ENCODE results near the gene LY6G5B.
"Not testable (repeated sequence)": the region's sequence is repeated elsewhere in the genome, so short reads cannot be mapped to it uniquely, and the experiment has no call there.

Gene LY6G5B

GRCh38 chr6:31707701-31708100, 37.9 kb downstream of the LY6G5B start:
- H3K4me3 ChIP-seq (ENCODE audit: low read length), result no peak overlapping the region
- no peaks in the 10 kb centered on the region for H3K4me1 ChIP-seq (ENCODE audit: control insufficient read depth, insufficient read depth, low read length)
- H3K36me3 ChIP-seq (ENCODE audit: control insufficient read depth, insufficient read depth, low read length), result no peaks in the 10 kb centered on the region
- WGBS (ENCODE audit: insufficient coverage, insufficient read length), result no CpG with 5 or more reads among the region's 10 CpGs
- no peaks in the 10 kb centered on the region for H3K27me3 ChIP-seq (ENCODE audit: control insufficient read depth, insufficient read depth, low read length)
- DNase-seq (ENCODE audit: low read depth, low spot score), result no peak
- no peaks in the 10 kb centered on the region for H3K9me3 ChIP-seq (ENCODE audit: control insufficient read depth, insufficient read depth, low read length)
- H3K27ac ChIP-seq (ENCODE audit: low read length), result no peak overlapping the region

- DNase-seq (ENCODE audit: low read depth, low spot score), result no peak
- Histone ChIP-seq H3K9me3 (ENCODE audit: control insufficient read depth, insufficient read depth, low read length) (no peaks in the 10 kb centered on the region), H3K36me3 (ENCODE audit: control insufficient read depth, insufficient read depth, low read length) (no peaks in the 10 kb centered on the region), H3K27ac (ENCODE audit: low read length) (no peak overlapping the region), H3K27me3 (ENCODE audit: control insufficient read depth, insufficient read depth, low read length) (no peaks in the 10 kb centered on the region), H3K4me1 (ENCODE audit: control insufficient read depth, insufficient read depth, low read length) (no peaks in the 10 kb centered on the region), H3K4me3 (ENCODE audit: low read length) (no peak overlapping the region)
- no CpG with 5 or more reads among the region's 3 CpGs for WGBS (ENCODE audit: insufficient coverage, insufficient read length)
These were observed 38.4 kb downstream of the LY6G5B start for GRCh38 chr6:31708224-31708623.

- WGBS (ENCODE audit: insufficient coverage, insufficient read length), result no CpG with 5 or more reads among the region's 11 CpGs
- not testable (repeated sequence) for H3K9me3 ChIP-seq (ENCODE audit: control insufficient read depth, insufficient read depth, low read length); H3K36me3 ChIP-seq (ENCODE audit: control insufficient read depth, insufficient read depth, low read length)
These were observed 39.4 kb downstream of the LY6G5B start for GRCh38 chr6:31709157-31709556.

GRCh38 chr6:31710523-31711219, 40.9 kb downstream of the LY6G5B start:
- H3K4me3 ChIP-seq (ENCODE audit: low read length), result no peak overlapping the region
- no peaks in the 10 kb centered on the region for H3K9me3 ChIP-seq (ENCODE audit: control insufficient read depth, insufficient read depth, low read length)
- WGBS (ENCODE audit: insufficient coverage, insufficient read length), result no CpG with 5 or more reads among the region's 5 CpGs
- no peaks in the 10 kb centered on the region for H3K27me3 ChIP-seq (ENCODE audit: control insufficient read depth, insufficient read depth, low read length)
- no peak overlapping the region for H3K27ac ChIP-seq (ENCODE audit: low read length)
- DNase-seq (ENCODE audit: low read depth, low spot score), result no peak
- H3K4me1 ChIP-seq (ENCODE audit: control insufficient read depth, insufficient read depth, low read length), result peaks cover 6% of the 10 kb centered on the region
- H3K36me3 ChIP-seq (ENCODE audit: control insufficient read depth, insufficient read depth, low read length), result no peaks in the 10 kb centered on the region

More at GRCh38 chr6:31709157-31709556, 39.4 kb downstream of the LY6G5B start:
- H3K27ac ChIP-seq (ENCODE audit: low read length); H3K4me1 ChIP-seq (ENCODE audit: control insufficient read depth, insufficient read depth, low read length); H3K27me3 ChIP-seq (ENCODE audit: control insufficient read depth, insufficient read depth, low read length); DNase-seq (ENCODE audit: low read depth, low spot score); H3K4me3 ChIP-seq (ENCODE audit: low read length): not testable (repeated sequence)

- H3K27me3 ChIP-seq (ENCODE audit: control insufficient read depth, insufficient read depth, low read length), result no peaks in the 10 kb centered on the region
- H3K4me3 ChIP-seq (ENCODE audit: low read length), result no peak overlapping the region
- no peaks in the 10 kb centered on the region for H3K9me3 ChIP-seq (ENCODE audit: control insufficient read depth, insufficient read depth, low read length)
- H3K36me3 ChIP-seq (ENCODE audit: control insufficient read depth, insufficient read depth, low read length), result no peaks in the 10 kb centered on the region
- H3K4me1 ChIP-seq (ENCODE audit: control insufficient read depth, insufficient read depth, low read length), result peaks cover 6% of the 10 kb centered on the region
- DNase-seq (ENCODE audit: low read depth, low spot score), result no peak
- no CpG with 5 or more reads among the region's 8 CpGs for WGBS (ENCODE audit: insufficient coverage, insufficient read length)
- H3K27ac ChIP-seq (ENCODE audit: low read length), result no peak overlapping the region
These were observed 41.5 kb downstream of the LY6G5B start for GRCh38 chr6:31711233-31711632.

- Histone ChIP-seq H3K27me3 (ENCODE audit: control insufficient read depth, insufficient read depth, low read length) (no peaks in the 10 kb centered on the region), H3K4me1 (ENCODE audit: control insufficient read depth, insufficient read depth, low read length) (peaks cover 6% of the 10 kb centered on the region), H3K9me3 (ENCODE audit: control insufficient read depth, insufficient read depth, low read length) (no peaks in the 10 kb centered on the region), H3K4me3 (ENCODE audit: low read length) (no peak overlapping the region), H3K27ac (ENCODE audit: low read length) (no peak overlapping the region), H3K36me3 (ENCODE audit: control insufficient read depth, insufficient read depth, low read length) (no peaks in the 10 kb centered on the region)
- no CpG with 5 or more reads among the region's 8 CpGs for WGBS (ENCODE audit: insufficient coverage, insufficient read length)
- no peak for DNase-seq (ENCODE audit: low read depth, low spot score)
These were observed 42.5 kb downstream of the LY6G5B start for GRCh38 chr6:31712296-31712695.

GRCh38 chr6:31713465-31713864, 43.7 kb downstream of the LY6G5B start:
- Histone ChIP-seq H3K27ac (ENCODE audit: low read length) (no peak overlapping the region), H3K4me1 (ENCODE audit: control insufficient read depth, insufficient read depth, low read length) (peaks cover 12% of the 10 kb centered on the region), H3K9me3 (ENCODE audit: control insufficient read depth, insufficient read depth, low read length) (no peaks in the 10 kb centered on the region), H3K36me3 (ENCODE audit: control insufficient read depth, insufficient read depth, low read length) (no peaks in the 10 kb centered on the region), H3K27me3 (ENCODE audit: control insufficient read depth, insufficient read depth, low read length) (no peaks in the 10 kb centered on the region), H3K4me3 (ENCODE audit: low read length) (no peak overlapping the region)
- WGBS (ENCODE audit: insufficient coverage, insufficient read length), result no CpG with 5 or more reads among the region's 4 CpGs
- no peak for DNase-seq (ENCODE audit: low read depth, low spot score)

GRCh38 chr6:31713991-31714684, 44.4 kb downstream of the LY6G5B start:
- H3K36me3 ChIP-seq (ENCODE audit: control insufficient read depth, insufficient read depth, low read length), result no peaks in the 10 kb centered on the region
- no peak for DNase-seq (ENCODE audit: low read depth, low spot score)
- no peaks in the 10 kb centered on the region for H3K27me3 ChIP-seq (ENCODE audit: control insufficient read depth, insufficient read depth, low read length)
- no CpG with 5 or more reads among the region's 5 CpGs for WGBS (ENCODE audit: insufficient coverage, insufficient read length)
- no peaks in the 10 kb centered on the region for H3K9me3 ChIP-seq (ENCODE audit: control insufficient read depth, insufficient read depth, low read length)
- H3K4me1 ChIP-seq (ENCODE audit: control insufficient read depth, insufficient read depth, low read length), result peaks cover 16% of the 10 kb centered on the region
- no peak overlapping the region for H3K27ac ChIP-seq (ENCODE audit: low read length)
- no peak overlapping the region for H3K4me3 ChIP-seq (ENCODE audit: low read length)

- Histone ChIP-seq H3K9me3 (ENCODE audit: control insufficient read depth, insufficient read depth, low read length) (no peaks in the 10 kb centered on the region), H3K4me3 (ENCODE audit: low read length) (no peak within 1 kb of the TSS; the same call in 1 of the 2 replicates), H3K27me3 (ENCODE audit: control insufficient read depth, insufficient read depth, low read length) (no peaks in the 10 kb centered on the region), H3K27ac (ENCODE audit: low read length) (no peak within 1 kb of the TSS), H3K4me1 (ENCODE audit: control insufficient read depth, insufficient read depth, low read length) (peaks cover 16% of the 10 kb centered on the region), H3K36me3 (ENCODE audit: control insufficient read depth, insufficient read depth, low read length) (no peaks in the 10 kb centered on the region)
- DNase-seq (ENCODE audit: low read depth, low spot score), result no peak
- WGBS (ENCODE audit: insufficient coverage, insufficient read length), result no CpG with 5 or more reads among the region's 16 CpGs
These were observed 45.5 kb downstream of the LY6G5B start, which contains the start of gene LY6G6D for GRCh38 chr6:31715022-31715958. TSS of gene LY6G6D (plus strand) at chr6:31715348. CDS start at chr6:31715356, 8 bp downstream.

GRCh38 chr6:31717499-31718222, 47.9 kb downstream of the LY6G5B start:
- WGBS (ENCODE audit: insufficient coverage, insufficient read length), result no CpG with 5 or more reads among the region's 10 CpGs
- Histone ChIP-seq H3K4me3 (ENCODE audit: low read length) (no peak overlapping the region), H3K36me3 (ENCODE audit: control insufficient read depth, insufficient read depth, low read length) (no peaks in the 10 kb centered on the region), H3K4me1 (ENCODE audit: control insufficient read depth, insufficient read depth, low read length) (peaks cover 16% of the 10 kb centered on the region), H3K27me3 (ENCODE audit: control insufficient read depth, insufficient read depth, low read length) (no peaks in the 10 kb centered on the region), H3K9me3 (ENCODE audit: control insufficient read depth, insufficient read depth, low read length) (no peaks in the 10 kb centered on the region), H3K27ac (ENCODE audit: low read length) (no peak overlapping the region)
- DNase-seq (ENCODE audit: low read depth, low spot score), result no peak

All from iPS DF 6.9 (cell line).